G401 (cell line): ENCODE results near the gene SPSB3. TPM values are rescaled to one million over a fixed set of nuclear protein-coding genes. Genes with fewer than 3 reads are reported as not detected.

ENCODE experiments used
- DNase-seq: peaks from one replicate; pipeline ENCODE4 v3.0.0-alpha.2; 2015; ENCODE audit warnings: low spot score
- in situ Hi-C: cut with HindIII; loops from 2 replicates; pipeline ENCODE4 v1.10.0; 2016; ENCODE audit warnings: low sequenced_read_pairs, mixed read lengths
- total RNA-seq: library from RNA; depleted of rRNA; stranded (reverse); fragments of >200 nt; shearing (Covaris generic); gene quantifications from 2 replicates; pipeline ENCODE4 v1.2.3, GENCODE V29; 2014; rRNA removed

The SPSB3 gene
- total RNA-seq, 1 experiment from 2014 or later = 14.0 TPM

GRCh38 chr16:1729445-1729844, 52.9 kb downstream of the SPSB3 start:
- in situ Hi-C loops = no loop called here
- peak; percentile 9 for DNase-seq

DNA sequence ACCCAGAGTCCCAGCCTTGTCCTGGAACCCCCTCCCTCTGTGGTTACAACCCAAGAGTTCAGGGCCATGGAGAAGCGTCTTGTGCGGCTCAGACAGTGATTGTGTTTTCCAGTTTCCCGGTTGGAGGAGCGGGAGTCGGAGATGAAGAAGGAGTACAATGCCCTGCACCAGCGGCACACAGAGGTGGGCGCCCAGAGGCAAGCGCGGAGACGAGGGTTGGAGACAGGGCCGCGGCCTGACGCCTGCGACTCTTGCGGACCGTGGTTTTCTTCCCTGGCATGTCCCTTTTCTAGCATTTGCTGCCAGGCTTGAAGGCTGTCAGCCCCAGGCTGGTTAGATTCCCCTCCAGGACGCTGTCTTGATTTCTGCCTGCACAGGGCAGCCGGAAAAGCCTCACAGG, 53.3 kb downstream of the SPSB3 start:
- DNase-seq = peak; percentile 5
- in situ Hi-C loops = no loop called here

- peak; percentile 28 for DNase-seq
- in situ Hi-C loops = no loop called here
Measured at GRCh38 chr16:1727651-1728624, 54.4 kb downstream of the SPSB3 start.

Other genes with a start within 250 kb of the SPSB3 start
- not detected in 2 replicates for gene TMEM204, start 248.9 kb downstream of the SPSB3 start, total RNA-seq
- gene IFT140, start 170.5 kb downstream of the SPSB3 start, total RNA-seq = 30.5 and 37.3 TPM in 2 replicates
- gene CRAMP1, start 170.2 kb downstream of the SPSB3 start, total RNA-seq = 4.5 and 7.6 TPM in 2 replicates
- 154 and 199 TPM in 2 replicates for gene JPT2, start 104.3 kb downstream of the SPSB3 start, total RNA-seq
- gene MAPK8IP3, start 76.4 kb downstream of the SPSB3 start, total RNA-seq = 20.6 and 27.7 TPM in 2 replicates
- 64.4 and 76.9 TPM in 2 replicates for gene NME3, start 11.0 kb downstream of the SPSB3 start, total RNA-seq
- gene EME2, start 9.8 kb downstream of the SPSB3 start, total RNA-seq = 10.4 and 10.6 TPM in 2 replicates
- gene MRPS34, start 9.4 kb downstream of the SPSB3 start, total RNA-seq = 276 and 281 TPM in 2 replicates
- gene NUBP2, start 389 bp upstream of the SPSB3 start, total RNA-seq = 128 and 160 TPM in 2 replicates
- 0.31 TPM in 1 of 2 replicates, not detected in the other for gene IGFALS, start 11.1 kb upstream of the SPSB3 start, total RNA-seq
- 81.3 and 108 TPM in 2 replicates for gene HAGH, start 44.3 kb upstream of the SPSB3 start, total RNA-seq
- 63.5 and 85.2 TPM in 2 replicates for gene FAHD1, start 44.6 kb upstream of the SPSB3 start, total RNA-seq
- 81.1 and 105 TPM in 2 replicates for gene MEIOB, start 89.6 kb upstream of the SPSB3 start, total RNA-seq
- 1.2 and 9.8 TPM in 2 replicates for gene HS3ST6, start 135.8 kb upstream of the SPSB3 start, total RNA-seq
- gene MSRB1, start 160.6 kb upstream of the SPSB3 start, total RNA-seq = 72.3 and 79.3 TPM in 2 replicates
- gene RPL3L, start 172.1 kb upstream of the SPSB3 start, total RNA-seq = not detected in 2 replicates
- gene NDUFB10, start 177.0 kb upstream of the SPSB3 start, total RNA-seq = 339 and 361 TPM in 2 replicates
- 10,196 and 11,503 TPM in 2 replicates for gene RPS2, start 182.3 kb upstream of the SPSB3 start, total RNA-seq
- gene RNF151, start 184.3 kb upstream of the SPSB3 start, total RNA-seq = not detected in 2 replicates
- gene TBL3, start 189.5 kb upstream of the SPSB3 start, total RNA-seq = 78.6 and 84.2 TPM in 2 replicates
- gene NOXO1, start 198.9 kb upstream of the SPSB3 start, total RNA-seq = not detected in 2 replicates
- gene GFER, start 201.6 kb upstream of the SPSB3 start, total RNA-seq = 41.8 and 51.5 TPM in 2 replicates
- 30.5 and 36.7 TPM in 2 replicates for gene SYNGR3, start 207.4 kb upstream of the SPSB3 start, total RNA-seq
- gene ZNF598, start 227.2 kb upstream of the SPSB3 start, total RNA-seq = 58.0 and 72.1 TPM in 2 replicates
- not detected in 2 replicates for gene NPW, start 237.2 kb upstream of the SPSB3 start, total RNA-seq
- gene NHERF2, start 244.3 kb upstream of the SPSB3 start, total RNA-seq = 20.5 and 28.9 TPM in 2 replicates